Tibial artery (tissue), 4 donors: ENCODE results near the gene ASAP2.

ENCODE experiments used
- DNase-seq, 2 donors: peaks; one replicate each; pipeline ENCODE4 v3.0.0-alpha.2; 2019
- H3K27ac ChIP-seq, 2 donors: fragments of 200-600 bp; sonication (generic) in 1 of 2; 1 replicate in 1 of 2; 2 replicates in 1 of 2; pipeline ENCODE4 v1.5.1; 2018 to 2019; ENCODE audit warnings: mild to moderate bottlenecking in 1 of 2
- H3K27me3 ChIP-seq, 2 donors: fragments of 200-600 bp; sonication (generic) in 1 of 2; one replicate each; pipeline versions ENCODE4 v1.5.1 to v1.6.0; 2016 to 2019
- H3K36me3 ChIP-seq, 3 donors: fragments of 200-600 bp; sonication (generic) in 2 of 3; one replicate each; pipeline ENCODE4 v1.5.1; 2016 to 2019; ENCODE audit warnings: mild to moderate bottlenecking in 2 of 3
- H3K4me1 ChIP-seq, 4 donors: fragments of 200-600 bp; sonication (generic) in 2 of 4; 1 replicate in 3 of 4; 2 replicates in 1 of 4; pipeline ENCODE4 v1.5.1; 2016 to 2019
- H3K4me3 ChIP-seq, 2 donors: fragments of 200-600 bp; sonication (generic) in 1 of 2; 1 replicate in 1 of 2; 2 replicates in 1 of 2; pipeline ENCODE4 v1.5.1; 2018 to 2019; ENCODE audit warnings: mild to moderate bottlenecking in 2 of 2
- H3K9me3 ChIP-seq, 3 donors: fragments of 200-600 bp; sonication (generic) in 1 of 3; one replicate each; pipeline ENCODE4 v1.5.1; 2016 to 2019
- CTCF ChIP-seq, 2 experiments: fragments of 200-600 bp in 1 of 2; fragments of 450-650 bp in 1 of 2; IDR thresholded peaks; one replicate each; pipeline ENCODE4 v1.5.1; 2017 to 2019; ENCODE audit warnings: antibody characterized with exemption in 2 of 2, mild to moderate bottlenecking in 1 of 2, moderate library complexity in 1 of 2
- intact Hi-C: fragments of 100-400 bp; cut with DNase I; formaldehyde crosslinking; loops from one replicate; pipeline ENCODE4 v1.15.0; 2023; ENCODE audit warnings: low total_unique reads

Gene ASAP2

DNA sequence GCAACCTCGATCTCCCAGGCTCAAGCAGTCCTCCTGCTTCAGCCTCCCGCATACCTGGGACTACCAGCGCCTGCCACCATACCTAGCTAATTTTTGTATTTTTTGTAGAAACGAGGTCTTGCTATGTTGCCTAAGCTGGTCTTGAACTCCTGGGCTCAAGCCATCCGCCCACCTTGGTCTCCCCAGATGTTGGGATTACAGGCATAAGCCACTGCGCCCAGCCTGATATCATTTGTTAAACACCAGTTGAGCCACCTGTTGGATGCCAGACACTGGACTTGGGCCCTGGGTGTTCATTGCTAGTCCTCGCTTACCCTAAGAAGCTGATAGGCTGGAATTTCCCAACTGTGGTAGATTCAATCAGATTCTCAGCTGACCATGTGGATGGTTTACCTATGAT is 136.9 kb downstream of the ASAP2 start:
- Histone ChIP-seq H3K27ac (no peak overlapping the region), H3K4me3 (no peak overlapping the region), H3K36me3 (peaks cover 7 to 42% (median 41%) of the 10 kb centered on the region in 3 donors), H3K9me3 (no peaks in the 10 kb centered on the region), H3K4me1 (peaks cover 0 to 15% (median 2%) of the 10 kb centered on the region in 4 donors), H3K27me3 (no peaks in the 10 kb centered on the region)
- intact Hi-C loops = no loop called here
- no peak for DNase-seq
- no peak for TF ChIP-seq CTCF (IDR thresholded peaks at IDR 0.05)

- intact Hi-C loops = no loop called here
- Histone ChIP-seq H3K4me1 (peaks cover 0 to 15% (median 2%) of the 10 kb centered on the region in 4 donors), H3K36me3 (peaks cover 7 to 42% (median 40%) of the 10 kb centered on the region in 3 donors)
Measured at GRCh38 chr2:9344434-9344833, 137.8 kb downstream of the ASAP2 start.

DNA sequence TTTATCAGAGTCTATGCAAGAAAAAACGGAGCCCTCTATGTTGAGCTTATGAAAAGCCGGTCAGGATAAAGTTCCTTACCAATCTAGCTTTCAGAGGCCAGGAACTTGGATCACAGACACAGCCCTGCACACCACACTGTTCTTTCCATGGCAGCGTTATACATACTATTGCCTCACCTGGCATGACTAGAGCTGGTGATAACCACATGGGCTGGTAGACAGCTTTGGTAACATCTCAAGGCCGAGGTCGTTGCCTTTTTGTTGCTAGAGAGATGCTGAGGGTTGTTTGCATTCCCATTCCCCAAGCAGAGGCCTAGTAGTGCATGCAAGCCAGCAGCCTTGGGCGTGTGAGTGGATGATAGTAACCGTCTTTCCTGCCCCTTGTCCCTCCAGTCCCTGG is 138.7 kb downstream of the ASAP2 start:
- TF ChIP-seq CTCF (IDR thresholded peaks at IDR 0.05) = no peak
- H3K9me3 ChIP-seq = no peaks in the 10 kb centered on the region
- no peaks in the 10 kb centered on the region for H3K27me3 ChIP-seq
- DNase-seq = no peak
- H3K4me3 ChIP-seq = no peak overlapping the region
- H3K4me1 ChIP-seq = peaks cover 0 to 15% (median 2%) of the 10 kb centered on the region in 4 donors
- intact Hi-C loops = no loop called here
- peaks cover 7 to 41% (median 36%) of the 10 kb centered on the region in 3 donors for H3K36me3 ChIP-seq
- H3K27ac ChIP-seq = peak overlapping the region in 1 of 2 donors; percentile 1

More at GRCh38 chr2:9344434-9344833, 137.8 kb downstream of the ASAP2 start:
- Histone ChIP-seq H3K9me3 (no peaks in the 10 kb centered on the region), H3K27me3 (no peaks in the 10 kb centered on the region), H3K27ac (no peak overlapping the region), H3K4me3 (no peak overlapping the region)
- TF ChIP-seq CTCF (IDR thresholded peaks at IDR 0.05) = no peak
- DNase-seq = no peak

- no peak for TF ChIP-seq CTCF (IDR thresholded peaks at IDR 0.05)
- DNase-seq = no peak
- peaks cover 0 to 15% (median 2%) of the 10 kb centered on the region in 4 donors for H3K4me1 ChIP-seq
- no peaks in the 10 kb centered on the region for H3K9me3 ChIP-seq
- H3K4me3 ChIP-seq = no peak overlapping the region
- peak overlapping the region in 1 of 2 donors; percentile 1 for H3K27ac ChIP-seq
- peaks cover 11 to 46% (median 41%) of the 10 kb centered on the region in 3 donors for H3K36me3 ChIP-seq
- intact Hi-C loops = no loop called here
- H3K27me3 ChIP-seq = no peaks in the 10 kb centered on the region
Measured at GRCh38 chr2:9345997-9346396, 139.4 kb downstream of the ASAP2 start.

DNA sequence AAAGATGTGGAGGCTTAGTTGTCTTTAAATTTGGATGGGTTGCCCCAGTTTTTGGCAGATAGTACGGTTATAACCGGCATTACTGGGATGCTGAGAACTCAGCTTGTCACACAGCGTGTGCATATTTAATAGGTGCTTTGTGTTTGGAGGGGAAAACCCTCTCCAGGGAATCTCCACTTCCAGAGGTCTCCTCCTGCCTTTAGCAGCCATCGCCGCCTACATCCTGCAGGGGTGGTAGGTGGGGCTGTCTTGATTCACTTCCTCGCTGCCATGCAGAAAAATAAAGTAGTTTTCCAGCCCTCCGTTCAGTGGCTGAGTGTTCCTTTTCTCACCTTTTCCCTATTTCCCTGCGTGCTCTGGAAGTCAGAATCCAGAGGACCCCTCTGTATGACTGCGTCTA is 140.3 kb downstream of the ASAP2 start:
- Histone ChIP-seq H3K4me1 (peaks cover 0 to 15% (median 2%) of the 10 kb centered on the region in 4 donors), H3K4me3 (no peak overlapping the region), H3K9me3 (no peaks in the 10 kb centered on the region), H3K27me3 (no peaks in the 10 kb centered on the region), H3K36me3 (peaks cover 20 to 51% (median 45%) of the 10 kb centered on the region in 3 donors), H3K27ac (peak overlapping the region; percentile 33 to 46)
- DNase-seq = no peak
- TF ChIP-seq CTCF (IDR thresholded peaks at IDR 0.05) = no peak
- intact Hi-C loops = no loop called here
